GM12873 (cell line): Measurements from ENCODE around the gene FRRS1L.

Experiments
- TF ChIP-seq, protein P1 (sequence below): IDR thresholded peaks from 2 replicates; pipeline ENCODE4 v1.5.1; 2012; ENCODE audit warnings: low read depth, mild to moderate bottlenecking, moderate library complexity, low read length, control low read depth; ENCODE audit not compliant: insufficient read depth; ENCODE audit errors: missing control alignments

FRRS1L gene

DNA sequence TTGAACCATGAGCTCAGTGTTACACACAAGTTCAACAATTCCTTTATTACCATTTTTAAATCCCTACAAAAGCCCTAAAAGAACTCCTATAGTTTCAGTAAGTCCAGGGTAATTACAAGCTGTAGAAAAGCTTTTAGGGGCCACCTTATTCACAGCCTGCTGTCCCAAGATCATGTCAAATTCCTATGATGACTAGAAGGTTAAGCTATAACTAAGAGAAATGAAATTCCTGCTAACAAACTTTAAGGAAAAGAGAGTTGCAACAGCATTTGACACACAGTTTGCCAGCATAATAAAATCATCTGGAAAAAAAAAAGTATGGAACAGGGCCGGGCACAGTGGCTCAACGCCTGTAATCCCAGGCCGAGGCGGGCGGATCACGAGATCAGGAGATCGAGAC is 78.8 kb downstream of the FRRS1L start:
- TF ChIP-seq, protein P1, sequence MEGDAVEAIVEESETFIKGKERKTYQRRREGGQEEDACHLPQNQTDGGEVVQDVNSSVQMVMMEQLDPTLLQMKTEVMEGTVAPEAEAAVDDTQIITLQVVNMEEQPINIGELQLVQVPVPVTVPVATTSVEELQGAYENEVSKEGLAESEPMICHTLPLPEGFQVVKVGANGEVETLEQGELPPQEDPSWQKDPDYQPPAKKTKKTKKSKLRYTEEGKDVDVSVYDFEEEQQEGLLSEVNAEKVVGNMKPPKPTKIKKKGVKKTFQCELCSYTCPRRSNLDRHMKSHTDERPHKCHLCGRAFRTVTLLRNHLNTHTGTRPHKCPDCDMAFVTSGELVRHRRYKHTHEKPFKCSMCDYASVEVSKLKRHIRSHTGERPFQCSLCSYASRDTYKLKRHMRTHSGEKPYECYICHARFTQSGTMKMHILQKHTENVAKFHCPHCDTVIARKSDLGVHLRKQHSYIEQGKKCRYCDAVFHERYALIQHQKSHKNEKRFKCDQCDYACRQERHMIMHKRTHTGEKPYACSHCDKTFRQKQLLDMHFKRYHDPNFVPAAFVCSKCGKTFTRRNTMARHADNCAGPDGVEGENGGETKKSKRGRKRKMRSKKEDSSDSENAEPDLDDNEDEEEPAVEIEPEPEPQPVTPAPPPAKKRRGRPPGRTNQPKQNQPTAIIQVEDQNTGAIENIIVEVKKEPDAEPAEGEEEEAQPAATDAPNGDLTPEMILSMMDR: no peak

DNA sequence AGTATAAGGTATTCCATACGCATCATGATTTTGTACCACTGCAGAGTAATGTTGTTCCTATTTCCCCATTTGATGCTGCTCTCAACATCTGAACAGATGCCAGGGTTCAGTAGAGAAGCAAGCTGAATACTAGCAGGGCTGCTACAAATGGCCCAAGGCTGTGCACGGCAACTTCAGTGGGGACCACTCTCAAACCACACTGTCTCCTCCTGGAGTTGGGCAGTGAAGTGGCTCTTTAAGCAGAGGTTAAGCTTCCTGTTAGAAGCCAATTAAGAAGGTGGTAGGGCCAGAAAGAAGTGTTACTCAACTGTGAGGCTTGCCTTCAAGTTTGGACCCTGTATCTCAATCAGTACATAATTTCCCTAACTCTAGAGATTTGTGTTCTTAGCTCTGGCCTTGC is 79.3 kb downstream of the FRRS1L start:
- TF ChIP-seq, protein P1: no peak

DNA sequence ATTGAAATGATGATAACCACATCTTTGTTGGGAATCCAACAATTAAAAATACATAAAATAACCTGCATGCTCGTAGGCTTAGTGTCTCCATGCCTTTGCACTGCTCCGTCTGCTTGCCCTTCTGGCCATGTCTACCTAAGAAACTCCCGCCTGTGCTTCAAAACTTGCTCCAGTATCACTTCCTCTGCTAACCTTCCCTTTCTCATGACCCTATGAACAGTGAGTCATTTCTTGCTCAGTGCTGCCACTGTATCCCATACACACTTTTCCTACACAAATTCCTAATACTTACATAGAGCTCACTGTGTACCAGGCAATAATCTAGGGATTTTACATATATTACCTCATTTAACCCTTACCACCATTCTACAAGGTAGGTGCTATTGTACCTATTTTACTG is 80.8 kb downstream of the FRRS1L start:
- TF ChIP-seq, protein P1: no peak

DNA sequence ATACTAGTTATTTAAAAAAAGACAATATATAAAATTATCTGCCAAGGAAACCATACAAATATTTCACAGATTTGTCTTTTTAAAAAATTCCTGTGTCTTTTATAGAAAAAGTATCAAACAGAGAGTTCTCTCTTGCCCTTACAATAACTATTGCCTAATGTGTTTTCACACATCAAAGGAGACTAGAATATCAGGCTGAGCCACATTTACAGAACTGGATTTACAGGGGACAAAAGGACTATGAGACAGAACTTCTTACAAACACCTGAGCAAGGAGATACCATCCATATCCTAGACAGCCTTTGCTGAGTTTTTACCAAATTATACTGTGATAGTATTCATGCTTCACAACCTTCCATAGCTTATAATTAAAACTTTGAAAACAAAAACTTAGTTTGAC is 81.5 kb downstream of the FRRS1L start:
- TF ChIP-seq, protein P1: no peak

DNA sequence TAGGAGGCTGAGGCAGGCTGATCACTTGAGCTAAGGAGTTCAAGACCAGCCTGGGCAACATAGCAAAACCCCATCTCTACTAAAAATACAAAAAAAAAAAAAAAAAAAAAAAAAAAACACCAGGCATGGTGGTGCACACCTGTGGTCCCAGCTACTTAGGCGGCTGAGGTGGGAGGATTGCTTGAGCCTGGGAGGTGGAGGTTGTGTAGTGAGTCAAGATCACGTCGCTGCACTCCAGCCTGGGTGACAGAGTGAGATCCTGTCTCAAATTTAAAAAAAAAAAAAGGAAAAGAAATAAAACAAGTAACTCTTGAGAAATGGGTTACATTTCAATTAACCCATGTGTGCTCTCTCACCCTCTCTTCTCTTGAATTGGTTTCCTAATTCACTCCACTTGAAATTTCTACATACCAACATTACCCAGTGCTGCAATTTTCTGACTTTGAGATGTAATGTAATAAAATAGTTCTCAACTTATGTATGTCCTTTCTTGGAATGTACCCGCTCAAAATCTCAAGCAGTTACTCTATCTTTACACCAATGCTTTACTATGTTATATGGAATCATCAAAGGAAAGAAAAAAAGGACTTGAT is 83.1 kb downstream of the FRRS1L start:
- TF ChIP-seq, protein P1: no peak

DNA sequence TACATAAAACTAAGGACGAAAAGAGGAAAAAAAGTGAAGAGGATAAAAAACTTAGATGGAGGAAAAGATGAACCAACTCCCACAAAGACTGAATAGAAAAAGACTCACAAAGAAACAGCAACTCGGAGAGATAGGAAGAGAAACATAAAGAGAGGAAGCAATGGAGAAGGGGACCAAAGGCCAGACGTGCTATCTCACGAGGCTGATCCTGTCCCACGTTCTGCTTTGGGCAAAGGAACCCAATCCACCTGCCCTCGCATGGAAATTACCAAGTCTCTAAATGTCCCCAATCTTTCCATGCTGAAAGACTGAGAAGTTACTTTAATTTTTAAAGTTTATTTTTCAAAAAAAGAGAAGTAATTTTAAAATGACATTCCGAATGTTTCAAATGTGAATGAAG is 83.9 kb downstream of the FRRS1L start:
- TF ChIP-seq, protein P1: no peak

DNA sequence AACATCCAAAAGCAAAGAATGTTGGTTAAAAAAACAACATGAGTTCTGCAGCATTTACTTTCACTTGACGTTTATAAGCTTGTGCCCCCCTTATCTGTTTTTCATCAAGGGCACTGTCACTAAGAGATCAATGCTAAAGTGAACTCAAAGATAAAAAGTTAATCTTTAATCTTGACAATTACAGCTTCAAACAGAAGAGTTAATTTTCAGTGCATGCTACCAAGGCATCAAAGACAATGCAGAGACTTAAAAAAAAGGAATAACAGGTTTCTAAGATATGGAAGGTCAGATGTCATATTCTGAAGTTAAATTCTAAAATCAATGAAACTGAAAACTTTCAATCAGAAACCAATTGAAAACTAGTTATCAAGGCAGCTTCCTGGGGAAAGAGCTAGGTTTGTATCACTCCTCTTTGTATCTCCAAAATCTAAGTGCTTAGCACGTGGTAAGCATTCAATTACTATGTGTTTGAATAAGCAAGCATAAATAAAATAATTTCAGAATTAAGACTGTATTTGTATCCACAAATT is 84.9 kb downstream of the FRRS1L start:
- TF ChIP-seq, protein P1: no peak
